Parathyroid adenoma (tissue), 2 donors: ENCODE data around the gene HOXC10.

ENCODE experiments used
- H2AFZ ChIP-seq: fragments of 300-600 bp; sonication (generic); one replicate; pipeline ENCODE4 v1.7.0; 2017; ENCODE audit warnings: antibody characterized with exemption, mild to moderate bottlenecking
- H3K27ac ChIP-seq: fragments of 300-600 bp; sonication (generic); one replicate; pipeline ENCODE4 v1.7.0; 2017
- H3K27me3 ChIP-seq: fragments of 300-600 bp; sonication (generic); one replicate; pipeline ENCODE4 v1.7.0; 2017; ENCODE audit warnings: low read length; ENCODE audit not compliant: control insufficient read depth, insufficient read depth
- H3K36me3 ChIP-seq: fragments of 300-600 bp; sonication (generic); one replicate; pipeline ENCODE4 v1.7.0; 2017; ENCODE audit warnings: low read length; ENCODE audit not compliant: control insufficient read depth, insufficient read depth
- H3K4me1 ChIP-seq: fragments of 300-600 bp; sonication (generic); one replicate; pipeline ENCODE4 v1.7.0; 2017; ENCODE audit warnings: control low read depth
- H3K4me2 ChIP-seq: fragments of 300-600 bp; sonication (generic); one replicate; pipeline ENCODE4 v1.7.0; 2017; ENCODE audit warnings: low read length
- H3K4me3 ChIP-seq: fragments of 300-600 bp; sonication (generic); one replicate; pipeline ENCODE4 v1.7.0; 2017; ENCODE audit warnings: low read depth, low read length
- H3K79me2 ChIP-seq: fragments of 300-600 bp; sonication (generic); one replicate; pipeline ENCODE4 v1.7.0; 2017; ENCODE audit warnings: control low read depth
- H3K9ac ChIP-seq: fragments of 300-600 bp; sonication (generic); one replicate; pipeline ENCODE4 v1.7.0; 2017; ENCODE audit warnings: mild to moderate bottlenecking
- H3K9me3 ChIP-seq: fragments of 300-600 bp; sonication (generic); one replicate; pipeline ENCODE4 v1.7.0; 2017; ENCODE audit warnings: low read length; ENCODE audit not compliant: control insufficient read depth
- CTCF ChIP-seq: fragments of 300-600 bp; sonication (generic); IDR thresholded peaks from one replicate; pipeline ENCODE4 v1.7.0; 2017; ENCODE audit warnings: antibody characterized with exemption, mild to moderate bottlenecking
- donor health status: primary hyperparathyroidism.

The HOXC10 gene

GRCh38 chr12:53971129-53971528, 13.8 kb upstream of the HOXC10 start:
- Histone ChIP-seq H2AFZ (no peak overlapping the region), H3K36me3 (no peaks in the 10 kb centered on the region), H3K4me1 (no peaks in the 10 kb centered on the region), H3K79me2 (no peaks in the 10 kb centered on the region), H3K27me3 (peaks cover 47% of the 10 kb centered on the region), H3K27ac (no peak overlapping the region), H3K4me2 (no peak overlapping the region), H3K4me3 (no peak overlapping the region), H3K9me3 (no peaks in the 10 kb centered on the region), H3K9ac (no peak overlapping the region)
- TF ChIP-seq CTCF: no peak

GRCh38 chr12:53971686-53972085, 13.3 kb upstream of the HOXC10 start:
- no peak overlapping the region for H3K9ac ChIP-seq
- H3K4me2 ChIP-seq: no peak overlapping the region
- H3K4me1 ChIP-seq: no peaks in the 10 kb centered on the region
- no peak overlapping the region for H2AFZ ChIP-seq
- H3K79me2 ChIP-seq: no peaks in the 10 kb centered on the region
- H3K36me3 ChIP-seq: no peaks in the 10 kb centered on the region
- H3K27ac ChIP-seq: no peak overlapping the region
- H3K9me3 ChIP-seq: no peaks in the 10 kb centered on the region
- H3K27me3 ChIP-seq: peaks cover 47% of the 10 kb centered on the region
- TF ChIP-seq CTCF: no peak
- H3K4me3 ChIP-seq: no peak overlapping the region

- no peaks in the 10 kb centered on the region for H3K79me2 ChIP-seq
- H3K4me2 ChIP-seq: no peak overlapping the region
- H3K9me3 ChIP-seq: no peaks in the 10 kb centered on the region
- H2AFZ ChIP-seq: no peak overlapping the region
- no peaks in the 10 kb centered on the region for H3K36me3 ChIP-seq
- no peak overlapping the region for H3K9ac ChIP-seq
- H3K27ac ChIP-seq: no peak overlapping the region
- peaks cover 48% of the 10 kb centered on the region for H3K27me3 ChIP-seq
- TF ChIP-seq CTCF: no peak
- no peak overlapping the region for H3K4me3 ChIP-seq
- H3K4me1 ChIP-seq: no peaks in the 10 kb centered on the region
Observed at GRCh38 chr12:53972152-53972702, 12.7 kb upstream of the HOXC10 start.

- H3K27me3 ChIP-seq: peaks cover 45% of the 10 kb centered on the region
- no peaks in the 10 kb centered on the region for H3K4me1 ChIP-seq
- no peak within 1 kb of the TSS for H3K9ac ChIP-seq
- no peak within 1 kb of the TSS for H3K4me3 ChIP-seq
- no peak within 1 kb of the TSS for H2AFZ ChIP-seq
- no peak within 1 kb of the TSS for H3K4me2 ChIP-seq
- H3K9me3 ChIP-seq: no peaks in the 10 kb centered on the region
- no peak for TF ChIP-seq CTCF
- H3K79me2 ChIP-seq: no peaks in the 10 kb centered on the region
- H3K27ac ChIP-seq: no peak within 1 kb of the TSS
- H3K36me3 ChIP-seq: no peaks in the 10 kb centered on the region
Observed at GRCh38 chr12:53972722-53973235, 12.2 kb upstream of the HOXC10 start, which contains the start of gene HOXC11. HOXC11 (plus strand) TSS chr12:53973126; CDS start chr12:53973242, 116 bp downstream.
